Fibroblast of villous mesenchyme (primary cell): Measurements from ENCODE around the gene PLCB3. TPM values are rescaled to one million over a fixed set of nuclear protein-coding genes. Genes with fewer than 3 reads are reported as not detected.

Experiments used
- DNase-seq: peaks from one replicate; pipeline ENCODE4 v3.0.0-alpha.2; 2010; ENCODE audit warnings: low read depth
- H3K4me3 ChIP-seq: 2 replicates; pipeline ENCODE4 v1.5.1; 2011; ENCODE audit warnings: low read depth, mild to moderate bottlenecking, low read length
- small RNA-seq: library from RNA; depleted of rRNA; stranded (forward); fragments of <200 nt; gene quantifications from one replicate; pipeline ENCODE3, GENCODE V24; 2012
- total RNA-seq: library from RNA; depleted of rRNA; stranded (reverse); fragments of >200 nt; gene quantifications from 2 replicates; pipeline ENCODE4 v1.2.3, GENCODE V29; 2012
- TF ChIP-seq, protein P1 (sequence below): IDR thresholded peaks from 2 replicates; pipeline ENCODE4 v1.5.1; 2012; ENCODE audit warnings: low read depth, mild to moderate bottlenecking, low read length; ENCODE audit not compliant: insufficient read depth

Gene PLCB3
- total RNA-seq, 1 donor = 66.5 TPM

DNA sequence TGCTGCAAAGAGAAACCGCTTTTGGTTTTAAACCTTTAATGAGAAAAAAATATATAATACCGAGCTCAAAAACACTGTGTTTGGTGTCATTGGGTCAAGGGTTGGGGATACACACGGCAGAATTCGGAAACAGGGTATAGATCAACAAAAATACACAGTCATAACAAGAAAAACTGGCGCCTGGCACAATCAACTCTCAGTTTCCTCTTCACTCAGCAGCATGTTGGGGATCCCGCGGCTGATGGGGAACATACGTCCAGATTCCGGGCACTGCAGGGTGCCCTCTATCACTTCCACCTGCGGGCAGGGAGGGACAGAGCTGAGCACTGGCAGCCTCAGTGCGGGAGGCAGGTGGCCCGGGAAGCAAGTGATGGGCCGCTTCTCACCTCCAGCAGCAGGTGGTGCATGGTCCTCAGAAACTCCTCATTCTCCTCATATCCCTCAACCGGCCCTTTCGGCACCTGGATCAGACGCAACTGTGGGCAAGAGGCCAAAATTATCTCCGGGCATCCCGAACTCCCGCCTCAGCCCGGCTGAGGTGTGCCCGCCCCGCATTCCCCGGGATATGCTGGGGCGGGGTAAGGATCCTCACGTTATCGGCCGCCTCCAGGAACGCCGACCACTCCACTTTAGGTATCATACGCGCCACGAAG lies 65.5 kb downstream of the PLCB3 start:
- TF ChIP-seq, protein P1, sequence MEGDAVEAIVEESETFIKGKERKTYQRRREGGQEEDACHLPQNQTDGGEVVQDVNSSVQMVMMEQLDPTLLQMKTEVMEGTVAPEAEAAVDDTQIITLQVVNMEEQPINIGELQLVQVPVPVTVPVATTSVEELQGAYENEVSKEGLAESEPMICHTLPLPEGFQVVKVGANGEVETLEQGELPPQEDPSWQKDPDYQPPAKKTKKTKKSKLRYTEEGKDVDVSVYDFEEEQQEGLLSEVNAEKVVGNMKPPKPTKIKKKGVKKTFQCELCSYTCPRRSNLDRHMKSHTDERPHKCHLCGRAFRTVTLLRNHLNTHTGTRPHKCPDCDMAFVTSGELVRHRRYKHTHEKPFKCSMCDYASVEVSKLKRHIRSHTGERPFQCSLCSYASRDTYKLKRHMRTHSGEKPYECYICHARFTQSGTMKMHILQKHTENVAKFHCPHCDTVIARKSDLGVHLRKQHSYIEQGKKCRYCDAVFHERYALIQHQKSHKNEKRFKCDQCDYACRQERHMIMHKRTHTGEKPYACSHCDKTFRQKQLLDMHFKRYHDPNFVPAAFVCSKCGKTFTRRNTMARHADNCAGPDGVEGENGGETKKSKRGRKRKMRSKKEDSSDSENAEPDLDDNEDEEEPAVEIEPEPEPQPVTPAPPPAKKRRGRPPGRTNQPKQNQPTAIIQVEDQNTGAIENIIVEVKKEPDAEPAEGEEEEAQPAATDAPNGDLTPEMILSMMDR = no peak
- no peak for DNase-seq

DNA sequence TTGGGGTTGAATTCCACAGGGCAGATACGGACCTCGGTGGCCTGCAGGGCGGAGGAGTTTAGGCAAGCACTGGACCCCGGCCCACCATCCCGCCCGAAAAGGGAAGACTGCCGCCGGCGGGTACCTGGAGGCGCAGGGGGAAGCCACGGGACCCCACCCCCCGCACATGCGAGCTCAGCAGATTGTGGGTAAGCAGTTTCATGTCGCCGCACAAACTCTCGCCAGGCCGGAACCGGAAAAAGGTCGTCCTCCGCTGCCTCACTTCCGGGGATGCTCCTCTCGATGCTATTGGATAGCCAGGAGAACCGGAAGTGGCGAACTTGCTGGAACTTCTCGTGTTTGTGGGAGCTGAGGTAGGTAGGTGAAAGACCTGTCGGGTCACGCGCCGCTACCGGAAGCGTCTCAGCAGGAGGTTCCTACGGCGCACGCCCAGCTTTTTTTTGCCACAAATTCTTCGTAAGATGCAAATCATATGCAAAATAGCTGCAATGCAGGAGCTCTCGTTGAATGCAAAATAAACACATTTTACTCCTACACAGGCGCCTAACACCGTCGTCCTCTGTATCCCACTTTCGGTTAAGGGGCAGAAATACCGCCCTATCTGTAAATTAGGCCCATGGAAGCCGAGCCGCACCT lies 66.1 kb downstream of the PLCB3 start, which contains the start of gene TRMT112:
TSS of gene TRMT112 (minus strand) at position 235 of the 636 bp plus-strand sequence. CDS start at position 202, 33 bp downstream.
- peak; percentile 97 for DNase-seq
- H3K4me3 ChIP-seq = peak within 1 kb of the TSS; percentile 91
- TF ChIP-seq, protein P1 = no peak

More for the DNA sequence above, 65.5 kb downstream of the PLCB3 start:
- H3K4me3 ChIP-seq = peak overlapping the region; percentile 91

DNA sequence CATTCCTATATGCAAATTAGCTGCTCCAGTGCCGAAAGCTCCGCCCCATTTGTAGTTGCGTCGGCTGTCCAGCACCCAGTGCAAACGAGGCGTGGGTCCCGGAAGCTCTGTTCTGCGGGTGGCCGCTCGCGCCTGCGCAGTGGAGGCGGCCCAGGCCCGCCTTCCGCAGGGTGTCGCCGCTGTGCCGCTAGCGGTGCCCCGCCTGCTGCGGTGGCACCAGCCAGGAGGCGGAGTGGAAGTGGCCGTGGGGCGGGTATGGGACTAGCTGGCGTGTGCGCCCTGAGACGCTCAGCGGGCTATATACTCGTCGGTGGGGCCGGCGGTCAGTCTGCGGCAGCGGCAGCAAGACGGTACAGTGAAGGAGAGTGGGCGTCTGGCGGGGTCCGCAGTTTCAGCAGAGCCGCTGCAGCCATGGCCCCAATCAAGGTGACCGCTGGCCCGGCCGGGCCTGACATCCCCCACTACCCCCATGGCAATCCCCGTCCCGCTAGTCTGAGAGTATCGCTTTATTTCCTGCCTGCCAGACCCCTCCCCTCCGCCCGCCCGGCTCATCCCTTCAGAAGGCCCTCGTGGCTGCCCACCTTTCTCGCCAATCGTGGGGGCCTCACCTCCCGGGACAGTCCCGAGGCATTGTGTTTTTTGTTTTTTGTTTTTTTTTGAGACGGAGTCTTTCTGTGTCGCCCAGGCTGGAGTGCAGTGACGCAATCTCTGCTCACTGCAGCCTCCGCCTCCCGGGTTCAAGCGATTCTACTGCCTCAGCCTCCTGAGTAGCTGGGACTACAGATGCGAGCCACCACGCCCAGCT lies 66.8 kb downstream of the PLCB3 start, which contains the start of gene PRDX5:
TSS of gene PRDX5 (plus strand) at position 161 of the 805 bp plus-strand sequence. CDS start at position 256, 95 bp downstream.
- H3K4me3 ChIP-seq = peak within 1 kb of the TSS; percentile 91
- peak; percentile 97 for DNase-seq
- TF ChIP-seq, protein P1 = peak; percentile 25

Small RNA genes within 50 kb of the gene (small RNA-seq; reads per million reads assigned to genes)
- not detected for gene RF00019

Other genes starting within 250 kb of the PLCB3 start
- gene FLRT1, start 215.6 kb upstream of the PLCB3 start, total RNA-seq = under 0.01 TPM in 2 replicates
- 8.6 and 12.9 TPM in 2 replicates for gene MACROD1, start 85.4 kb upstream of the PLCB3 start, total RNA-seq
- 149 and 206 TPM in 2 replicates for gene STIP1, start 65.4 kb upstream of the PLCB3 start, total RNA-seq
- 4.3 and 7.4 TPM in 2 replicates for gene FERMT3, start 44.8 kb upstream of the PLCB3 start, total RNA-seq
- 32.4 and 33.2 TPM in 2 replicates for gene TRPT1, start 25.3 kb upstream of the PLCB3 start, total RNA-seq
- 43.6 and 80.5 TPM in 2 replicates for gene NUDT22, start 25.3 kb upstream of the PLCB3 start, total RNA-seq
- gene DNAJC4, start 21.0 kb upstream of the PLCB3 start, total RNA-seq = 6.5 and 9.3 TPM in 2 replicates
- 17.7 and 21.9 TPM in 2 replicates for gene VEGFB, start 16.9 kb upstream of the PLCB3 start, total RNA-seq
- gene FKBP2, start 10.4 kb upstream of the PLCB3 start, total RNA-seq = 46.7 and 47.5 TPM in 2 replicates
- 155 and 175 TPM in 2 replicates for gene PPP1R14B, start 4.6 kb upstream of the PLCB3 start, total RNA-seq
- 64.3 and 86.7 TPM in 2 replicates for gene BAD, start 33.1 kb downstream of the PLCB3 start, total RNA-seq
- 10.6 and 10.8 TPM in 2 replicates for gene GPR137, start 34.3 kb downstream of the PLCB3 start, total RNA-seq
- gene KCNK4, start 39.8 kb downstream of the PLCB3 start, total RNA-seq = under 0.01 TPM in 1 of 2 replicates, not detected in the other
- gene CATSPERZ, start 48.8 kb downstream of the PLCB3 start, total RNA-seq = 0.32 TPM in 1 of 2 replicates, not detected in the other
- gene ESRRA, start 54.0 kb downstream of the PLCB3 start, total RNA-seq = 19.3 and 23.3 TPM in 2 replicates
- gene TRMT112, start 66.0 kb downstream of the PLCB3 start, total RNA-seq = 144 and 155 TPM in 2 replicates
- gene PRDX5, start 66.6 kb downstream of the PLCB3 start, total RNA-seq = 211 and 230 TPM in 2 replicates
- gene CCDC88B, start 88.7 kb downstream of the PLCB3 start, total RNA-seq = 1.7 and 3.5 TPM in 2 replicates
- 35.8 and 48.0 TPM in 2 replicates for gene RPS6KA4, start 107.6 kb downstream of the PLCB3 start, total RNA-seq